ENCODE results near the gene SUPT3H.

SUPT3H gene

DNA sequence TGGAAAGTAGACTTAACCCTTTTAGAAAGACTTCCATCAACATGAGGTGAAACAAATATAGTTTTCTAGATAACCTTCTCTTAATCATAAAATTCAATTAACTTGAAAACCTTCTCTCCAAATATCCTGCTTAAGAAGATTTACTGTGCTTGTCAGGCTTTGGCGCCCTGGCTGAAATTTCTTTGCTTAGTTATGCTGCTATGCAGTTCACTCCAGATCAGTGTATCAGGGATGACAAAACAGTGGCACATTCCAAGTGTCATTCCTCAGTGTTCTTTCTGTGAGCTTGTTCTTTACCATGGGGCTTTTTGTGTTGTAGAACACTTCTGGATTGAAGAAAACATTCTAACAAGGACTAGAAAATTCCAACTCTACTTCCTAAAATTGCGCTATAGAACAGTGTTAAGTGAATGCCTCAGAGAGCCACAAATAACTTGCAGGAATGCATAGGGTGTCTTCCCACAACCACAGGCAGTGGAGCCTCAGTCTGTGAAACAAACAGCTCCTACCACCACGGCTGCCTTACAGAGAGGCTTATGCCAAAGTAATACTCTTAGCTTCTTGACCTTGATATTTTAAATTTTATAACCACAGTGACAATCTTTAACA is 546.6 kb downstream of the SUPT3H start:
- DNase-seq (ENCODE audit: low spot score): no peak

DNA sequence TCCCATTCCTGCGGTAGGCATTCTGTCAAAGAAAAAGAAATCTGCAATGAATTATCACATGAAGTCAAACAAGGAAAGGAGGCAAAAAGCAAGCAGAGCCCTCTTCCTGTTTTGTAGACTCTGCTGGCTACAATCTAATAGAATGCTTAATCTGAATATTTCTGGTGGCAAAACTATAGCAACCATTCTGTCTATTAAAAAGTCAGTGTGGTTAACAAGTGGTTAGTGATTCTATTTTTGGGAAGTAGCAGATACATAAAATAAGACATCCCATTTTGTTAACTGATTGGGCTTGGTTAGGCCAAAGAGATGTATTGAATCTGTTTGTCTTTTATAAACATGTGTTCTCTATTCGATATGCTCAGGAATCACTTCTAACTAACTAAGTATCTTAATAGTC is 547.9 kb downstream of the SUPT3H start:
- DNase-seq (ENCODE audit: low spot score): no peak

DNA sequence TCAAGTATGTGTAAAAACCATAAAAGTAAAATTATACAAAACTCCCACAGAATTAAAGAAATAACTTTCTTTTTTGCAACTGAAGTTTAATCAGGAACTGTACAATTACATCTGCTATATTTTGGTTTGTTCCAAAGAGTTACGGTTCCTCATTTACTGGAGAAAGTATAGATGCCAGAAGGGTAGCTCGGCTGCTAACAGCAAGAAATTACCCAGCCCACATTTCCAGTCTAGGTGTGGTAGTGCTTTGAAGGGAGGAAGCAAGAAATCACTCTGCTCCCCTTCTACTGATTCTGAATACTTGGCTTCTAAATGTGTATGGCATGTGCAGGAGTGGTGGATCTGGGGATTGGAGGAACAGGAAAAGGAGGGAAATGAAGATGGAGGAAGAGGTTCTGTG is 549.0 kb downstream of the SUPT3H start:
- no peak for DNase-seq (ENCODE audit: low spot score)

DNA sequence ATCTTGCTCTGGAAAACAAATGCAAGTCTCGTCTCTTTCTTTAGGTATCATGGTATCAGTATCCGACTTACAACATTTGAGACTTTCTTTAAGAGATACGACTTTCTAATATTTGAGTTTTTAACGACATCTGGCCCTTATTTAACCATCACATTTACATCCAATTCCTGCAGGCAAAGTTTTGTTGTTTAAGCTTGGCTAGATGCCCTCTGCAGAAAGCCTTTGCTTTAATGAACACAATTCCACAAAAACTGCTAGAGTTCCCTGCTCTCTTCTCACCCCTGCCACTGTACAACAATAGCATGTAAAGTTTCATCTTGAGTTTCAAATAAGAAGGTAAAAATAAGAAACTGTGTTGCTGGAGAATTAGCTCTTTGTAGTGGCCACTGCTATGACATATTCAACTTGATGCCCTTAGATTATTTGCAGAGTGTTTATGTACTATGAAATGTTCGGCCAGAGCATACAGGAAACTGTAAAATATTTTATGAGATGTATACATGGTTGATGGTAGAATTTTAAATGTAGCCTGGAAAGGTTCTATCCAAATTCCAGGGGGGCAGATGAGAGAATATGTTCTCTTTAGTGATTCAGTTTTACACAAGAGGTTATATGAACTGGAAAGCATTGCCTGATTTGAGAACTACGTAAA is 551.6 kb downstream of the SUPT3H start:
- no peak for DNase-seq (ENCODE audit: low spot score)

DNA sequence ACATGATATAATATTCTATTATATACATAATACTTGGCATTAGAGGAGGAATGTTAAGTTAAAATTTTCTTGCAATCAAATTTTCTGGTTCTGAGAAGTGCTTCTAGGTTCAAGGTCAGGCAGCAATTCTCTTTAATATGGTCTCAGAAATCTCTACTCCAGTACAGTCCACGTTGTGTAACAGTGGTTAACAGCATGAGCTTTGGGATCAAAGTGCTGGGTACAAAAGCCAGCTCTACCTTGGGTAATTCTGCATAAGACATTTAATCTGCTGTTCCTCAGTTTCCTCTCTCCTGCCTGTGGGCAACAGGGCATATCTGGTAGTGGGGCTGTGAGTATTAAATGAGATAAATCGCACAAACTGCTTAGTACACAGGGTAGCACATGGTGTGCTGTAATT is 552.5 kb downstream of the SUPT3H start:
- no peak for DNase-seq (ENCODE audit: low spot score)

DNA sequence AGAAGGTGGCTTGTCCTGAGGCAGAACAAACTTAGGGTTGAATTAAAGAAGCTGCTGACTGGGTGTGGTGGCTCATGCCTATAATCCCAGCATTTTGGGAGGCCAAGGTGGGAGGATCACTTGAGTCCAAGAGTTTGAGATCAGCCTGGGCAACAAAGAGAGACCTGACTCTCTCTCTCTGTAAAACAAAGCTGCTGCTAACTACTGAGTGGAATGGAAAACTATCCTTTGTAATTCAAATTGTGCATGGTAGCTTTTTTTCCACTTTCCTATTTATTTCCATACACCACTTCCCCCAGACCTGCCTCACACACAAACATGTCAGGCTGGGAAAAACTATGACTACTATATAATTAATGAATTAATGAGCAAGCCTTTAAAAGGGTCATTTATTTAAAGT is 553.2 kb downstream of the SUPT3H start:
- DNase-seq (ENCODE audit: low spot score): no peak

DNA sequence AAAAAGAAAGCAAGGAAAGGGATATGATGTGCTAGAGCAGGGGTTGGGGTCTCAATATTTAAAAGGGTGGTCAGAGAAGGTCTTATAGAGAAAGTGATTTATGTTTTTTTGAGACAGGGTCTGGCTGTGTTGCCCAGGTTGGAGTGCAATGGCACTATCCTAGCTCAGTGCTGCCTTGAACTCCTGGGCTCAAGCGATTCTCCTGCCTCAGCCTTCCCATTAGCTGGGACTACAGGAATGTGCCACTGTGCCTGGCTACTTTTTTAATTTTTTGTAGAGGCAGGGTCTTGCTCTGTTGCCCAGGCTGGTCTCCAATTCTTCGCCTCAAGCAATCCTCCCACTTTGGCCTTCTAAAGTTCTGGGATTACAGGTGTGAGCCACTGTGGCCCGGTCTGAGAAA is 557.0 kb downstream of the SUPT3H start:
- no peak for DNase-seq (ENCODE audit: low spot score)

DNA sequence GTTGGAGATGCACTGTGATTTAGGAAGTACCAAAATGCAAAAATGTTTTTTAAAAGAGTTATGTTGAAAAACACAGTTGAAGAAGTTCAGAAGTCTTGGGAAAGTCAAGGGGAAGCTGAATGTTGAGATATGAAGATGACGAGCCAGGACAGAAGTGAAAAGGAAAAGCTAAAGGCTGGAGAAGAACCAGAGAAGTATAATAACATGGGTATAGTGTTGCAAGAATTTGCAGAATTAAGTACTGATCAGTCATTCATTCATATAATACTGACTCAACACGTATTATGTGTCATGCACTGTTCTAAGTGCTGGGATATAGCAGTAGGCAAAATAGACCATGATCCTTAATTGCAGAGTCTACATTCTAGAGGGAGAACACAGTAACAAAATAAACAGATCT is 557.4 kb downstream of the SUPT3H start:
- DNase-seq (ENCODE audit: low spot score): no peak

DNA sequence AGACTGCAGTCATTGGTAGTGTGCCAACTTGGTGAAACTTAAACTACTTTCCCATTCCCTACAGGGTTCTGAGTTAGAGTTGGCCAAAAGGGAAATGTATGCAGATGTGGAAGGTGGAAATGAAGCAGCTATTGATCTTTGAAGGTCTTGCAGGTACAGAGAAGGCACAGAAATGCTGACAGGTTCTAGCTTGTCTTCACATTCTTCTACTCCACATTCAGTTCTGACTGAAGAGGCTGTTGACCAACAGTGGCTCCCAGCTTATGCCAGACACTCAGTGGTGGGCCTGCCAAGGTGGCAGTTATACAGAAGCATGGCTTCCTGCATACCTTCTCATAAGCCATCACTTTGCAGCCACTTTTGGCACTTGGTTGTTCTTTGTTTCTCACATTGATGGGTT is 566.3 kb downstream of the SUPT3H start:
- no peak for DNase-seq (ENCODE audit: low spot score)

DNA sequence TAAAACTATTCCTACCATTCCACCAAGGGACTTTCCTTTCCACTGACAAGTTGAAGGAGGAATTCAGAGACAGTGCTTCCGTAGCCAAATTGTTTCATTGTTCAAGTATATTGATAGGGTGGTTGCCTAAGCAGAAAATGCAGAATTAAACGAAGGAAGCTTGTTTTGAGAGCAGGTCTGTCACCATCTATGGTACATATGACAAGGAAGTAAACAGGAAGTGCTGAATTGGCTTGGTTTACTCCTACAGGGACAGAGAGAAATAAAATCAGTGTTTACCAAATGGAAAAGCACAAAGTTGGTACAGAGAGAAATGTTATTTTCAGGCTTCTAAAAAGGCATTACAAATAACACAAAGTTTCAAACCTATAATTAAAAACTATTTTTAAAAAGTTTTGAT is 568.5 kb downstream of the SUPT3H start:
- no peak for DNase-seq (ENCODE audit: low spot score)

DNA sequence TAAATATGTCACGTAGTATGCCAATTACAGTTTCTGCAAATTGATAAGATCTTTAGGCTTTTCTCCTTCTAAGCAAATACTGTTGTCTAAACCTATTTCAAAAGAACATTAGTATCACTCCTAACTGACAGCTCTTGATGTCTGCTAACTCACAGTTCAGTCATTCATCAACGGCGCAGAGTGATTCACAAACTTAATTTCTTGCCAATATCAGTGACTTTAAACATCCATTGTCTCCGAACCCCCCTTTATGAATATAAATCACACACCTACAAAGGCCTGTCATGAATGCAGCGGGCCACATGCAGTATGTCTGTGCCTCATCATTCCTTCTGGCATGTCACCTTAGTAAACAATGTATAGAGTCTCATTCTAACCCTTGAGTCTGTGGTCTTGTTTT is 569.6 kb downstream of the SUPT3H start:
- no peak for DNase-seq (ENCODE audit: low spot score)

DNA sequence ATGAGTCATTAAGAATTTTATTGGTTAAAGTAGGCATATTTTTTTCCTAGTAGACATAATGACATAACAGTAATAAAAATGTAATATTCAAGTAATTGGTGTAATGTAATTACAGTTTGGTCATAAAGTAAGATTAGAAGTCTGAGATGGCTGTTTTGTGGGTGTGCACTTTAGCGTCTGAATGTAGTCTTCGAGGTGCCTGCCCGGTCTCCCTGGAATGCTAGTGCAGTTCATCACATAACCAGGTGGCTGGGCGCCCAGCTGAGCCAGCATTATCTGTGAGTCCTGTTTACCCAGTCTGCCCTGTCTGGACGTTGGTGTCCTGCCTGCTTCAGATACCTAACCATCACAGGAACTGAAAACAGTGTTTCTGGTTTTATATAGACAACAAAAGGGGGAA is 571.1 kb downstream of the SUPT3H start:
- DNase-seq (ENCODE audit: low spot score): no peak

DNA sequence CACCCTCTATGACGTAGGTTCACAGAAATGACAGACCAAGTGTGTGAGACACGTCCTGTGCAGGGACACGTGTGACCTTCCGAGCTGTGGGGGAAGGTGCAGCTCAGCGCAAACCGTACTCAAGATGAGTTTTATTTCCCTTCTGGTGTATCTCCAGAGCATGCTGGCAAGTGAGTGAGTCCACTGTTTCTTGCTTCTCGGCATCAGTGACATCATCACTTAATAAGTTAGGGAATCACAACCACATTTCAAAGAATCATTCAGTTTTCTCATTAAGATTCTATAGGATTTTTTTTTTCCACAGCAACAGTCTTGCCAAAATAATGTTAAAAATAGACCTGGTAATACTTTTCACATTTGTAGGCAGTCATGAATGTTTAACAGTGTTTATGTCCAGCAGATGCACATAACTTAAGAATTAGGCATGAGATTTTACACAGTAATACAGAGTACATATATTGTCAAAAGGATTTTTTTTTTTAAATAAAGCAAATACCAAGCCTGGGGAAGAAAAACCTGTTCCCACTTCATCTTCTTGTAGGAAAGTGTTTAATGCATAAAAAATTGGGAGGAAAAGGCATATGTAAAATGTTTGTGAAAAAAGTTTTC is 572.4 kb downstream of the SUPT3H start:
- DNase-seq (ENCODE audit: low spot score): no peak

DNA sequence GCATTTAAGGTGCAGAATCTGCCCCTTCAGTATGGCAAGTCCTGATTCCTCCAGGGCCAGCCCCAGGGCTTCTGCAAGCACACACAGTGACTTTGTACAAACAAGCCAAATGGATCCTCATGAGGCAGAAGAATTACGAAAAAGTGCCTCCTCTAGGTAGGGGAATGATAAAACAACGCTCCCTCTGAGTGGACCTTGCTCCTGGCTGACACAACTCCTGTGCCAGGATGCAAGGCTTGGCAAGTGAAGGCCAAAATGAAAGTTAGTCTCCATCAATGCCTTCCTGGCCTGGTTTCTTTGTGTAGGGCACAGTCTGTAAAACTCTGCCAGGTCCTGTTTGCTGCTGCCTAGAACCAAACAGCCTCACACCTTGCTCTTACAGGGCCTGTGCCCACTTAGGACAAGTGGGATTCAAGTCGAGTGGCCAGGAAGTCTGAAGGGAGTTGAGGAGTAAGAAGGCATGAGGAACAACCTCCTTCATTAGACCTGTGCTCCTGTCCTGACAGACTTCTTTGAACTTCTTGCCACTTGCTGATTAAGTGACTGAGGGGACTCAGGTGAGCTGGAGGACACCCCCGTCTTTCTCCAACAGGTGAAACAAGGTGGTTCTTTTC is 573.1 kb downstream of the SUPT3H start:
- no peak for DNase-seq (ENCODE audit: low spot score)

DNA sequence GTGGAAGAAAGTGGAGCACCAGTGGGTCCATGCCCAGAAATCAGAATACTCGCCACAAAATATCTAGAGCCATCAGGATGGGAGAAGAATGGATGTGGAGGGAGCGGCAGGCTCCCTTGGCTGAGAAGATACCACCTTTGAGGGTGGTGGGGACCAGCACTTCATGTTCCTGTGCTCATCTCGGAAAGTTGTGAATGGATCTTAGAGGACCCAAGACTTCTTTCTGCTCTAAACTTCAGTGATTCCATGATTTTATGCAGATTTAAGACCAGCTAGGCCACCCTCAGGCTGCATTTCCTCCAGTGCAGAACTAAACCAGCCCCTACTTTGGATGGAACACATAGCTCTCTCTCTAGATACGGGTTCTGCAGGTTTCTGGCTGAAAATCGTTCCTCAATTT is 573.7 kb downstream of the SUPT3H start:
- DNase-seq (ENCODE audit: low spot score): no peak

DNA sequence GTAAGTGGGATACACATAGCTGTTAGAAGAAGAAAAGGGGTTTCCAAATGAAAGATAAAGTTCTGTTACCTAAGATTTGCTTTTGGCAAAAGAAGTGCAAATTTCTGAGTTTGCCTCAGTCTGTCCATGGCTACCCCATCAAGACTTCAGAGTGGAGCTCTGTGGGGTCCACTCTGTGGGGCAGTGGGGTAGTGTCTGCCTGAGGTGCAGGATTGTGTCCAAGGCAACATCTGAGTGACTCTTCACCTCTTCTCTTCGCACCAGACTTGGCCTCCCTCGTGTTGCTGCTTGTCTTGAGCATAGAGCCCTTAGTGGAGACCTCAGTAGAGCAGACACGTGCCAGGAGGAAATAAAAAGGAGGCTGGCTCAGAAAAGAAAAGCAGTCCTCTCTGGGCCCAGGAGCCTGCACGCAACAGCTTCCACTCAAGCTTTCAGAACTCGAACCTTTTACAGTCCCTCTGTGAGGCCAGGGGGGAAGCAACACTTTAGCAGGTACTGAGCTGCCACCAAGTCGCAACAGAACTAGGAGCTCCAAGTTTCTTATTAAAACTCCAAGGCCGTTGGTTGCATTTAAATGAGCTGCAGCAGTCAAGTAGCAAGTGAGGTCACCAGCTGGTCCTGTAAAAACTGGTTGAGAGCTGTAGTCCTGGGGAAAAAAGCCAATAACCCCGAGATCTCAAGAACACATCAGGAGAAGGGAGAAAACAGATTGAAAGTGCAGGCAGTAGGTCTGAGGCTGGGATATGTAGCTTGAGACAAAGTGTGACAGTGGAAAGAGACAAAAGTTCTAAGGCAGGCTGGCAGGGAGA is 576.7 kb downstream of the SUPT3H start:
- no peak for DNase-seq (ENCODE audit: low spot score)

DNA sequence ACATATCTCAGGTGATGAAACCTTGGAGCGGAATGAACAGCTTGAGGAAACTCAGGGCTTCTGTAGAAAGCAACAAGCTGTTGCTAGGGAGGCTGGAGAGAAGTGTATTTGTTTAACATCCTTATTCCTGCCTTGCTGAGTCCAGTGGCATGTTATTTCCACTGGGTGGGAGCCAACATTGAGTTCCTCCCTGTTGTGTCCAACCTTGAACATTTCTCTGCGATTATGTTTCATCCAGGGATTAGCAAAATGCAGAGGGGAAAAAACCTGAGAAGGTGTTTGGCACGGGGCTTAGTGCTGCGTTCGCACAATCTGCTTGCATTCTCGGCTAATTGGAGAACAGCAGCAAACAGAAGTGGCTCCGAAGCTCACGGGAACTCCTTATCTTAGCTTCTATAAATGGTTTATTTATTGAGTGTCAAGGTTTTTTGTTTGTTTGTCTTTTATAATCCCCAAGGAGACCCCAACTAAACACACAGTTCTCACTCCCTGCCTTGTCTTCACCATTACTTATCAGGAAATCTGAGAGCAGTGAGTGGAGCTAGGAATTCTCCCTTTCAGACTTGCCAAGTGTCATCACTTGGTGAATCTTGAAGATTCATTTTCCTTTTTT is 577.5 kb downstream of the SUPT3H start:
- no peak for DNase-seq (ENCODE audit: low spot score)

DNA sequence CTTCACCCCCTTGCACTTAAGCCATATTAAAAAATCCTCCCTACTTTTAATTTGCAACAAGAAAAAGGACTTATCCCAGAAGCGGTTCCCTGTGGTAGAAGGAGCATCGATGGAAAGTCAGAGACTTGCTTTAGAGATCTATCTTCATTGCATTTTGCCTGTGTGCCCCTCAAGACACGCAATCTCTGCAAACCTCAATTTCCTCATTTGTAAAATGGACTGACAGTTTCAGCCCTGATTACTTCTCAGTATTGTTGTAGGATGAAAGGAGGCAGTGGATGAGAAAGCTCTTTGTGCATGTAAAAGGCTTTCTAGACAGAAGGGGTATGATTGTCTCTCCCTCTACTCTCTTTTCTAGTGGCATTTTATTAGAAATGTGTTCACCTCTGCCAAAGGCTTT is 580.0 kb downstream of the SUPT3H start:
- no peak for DNase-seq (ENCODE audit: low spot score)

DNA sequence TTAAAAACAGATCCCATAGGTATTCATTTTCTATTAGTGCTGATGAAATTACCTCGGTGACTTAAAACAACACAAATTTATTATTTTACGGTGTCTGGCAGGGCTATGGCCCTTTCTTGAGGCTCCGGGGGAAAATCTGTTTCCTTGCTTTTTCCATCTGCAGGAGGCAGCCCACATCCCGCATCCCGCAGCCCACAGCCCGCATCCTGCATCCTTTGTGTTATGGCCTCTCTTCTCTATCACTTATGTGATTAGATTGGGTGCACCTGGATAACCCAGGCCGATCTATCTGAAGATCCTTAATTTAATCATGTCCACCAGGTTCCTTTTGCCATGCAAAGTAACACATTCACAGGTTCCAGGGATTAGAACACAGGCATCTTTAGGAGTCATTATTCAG is 582.4 kb downstream of the SUPT3H start:
- no peak for DNase-seq (ENCODE audit: low spot score)

DNA sequence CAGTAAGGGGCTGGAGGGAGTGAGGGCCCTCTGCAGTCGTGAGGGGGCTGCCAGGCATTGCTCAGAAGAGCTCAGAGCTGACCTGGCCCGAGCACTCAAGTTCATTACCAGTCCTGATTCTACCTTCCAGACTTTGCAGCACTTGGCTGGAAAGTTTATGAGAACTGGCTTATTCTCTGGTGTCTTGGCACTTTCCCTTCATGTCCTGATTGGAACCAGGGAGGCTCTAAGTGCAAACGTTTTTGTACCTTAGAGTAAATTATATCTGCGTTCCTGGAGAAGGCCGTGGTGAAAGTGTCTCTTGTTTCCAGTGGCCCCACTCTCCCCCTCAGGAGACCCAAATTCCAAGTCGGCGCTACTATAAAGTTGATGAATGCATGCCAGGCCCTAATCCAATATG is 587.9 kb downstream of the SUPT3H start:
- no peak for DNase-seq (ENCODE audit: low spot score)

DNA sequence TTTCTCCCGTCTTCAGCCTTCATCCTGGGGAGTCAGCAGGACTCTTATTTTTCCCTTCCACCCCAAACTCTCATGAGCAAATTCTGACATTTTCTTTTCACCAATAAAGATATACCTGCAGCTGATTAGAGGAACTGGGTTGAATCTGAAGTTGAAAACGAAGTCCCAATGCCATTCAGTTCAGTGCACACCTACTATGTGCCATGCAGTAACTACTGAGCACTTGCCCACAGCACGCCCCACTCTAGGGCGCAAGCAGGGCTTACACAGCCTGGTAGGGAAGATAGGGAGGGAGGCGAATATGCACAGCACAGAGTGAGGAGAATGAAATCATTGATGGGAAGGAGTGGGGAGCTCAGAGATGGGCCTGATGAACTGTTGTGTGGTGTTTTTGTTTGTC is 588.7 kb downstream of the SUPT3H start:
- no peak for DNase-seq (ENCODE audit: low spot score)

DNA sequence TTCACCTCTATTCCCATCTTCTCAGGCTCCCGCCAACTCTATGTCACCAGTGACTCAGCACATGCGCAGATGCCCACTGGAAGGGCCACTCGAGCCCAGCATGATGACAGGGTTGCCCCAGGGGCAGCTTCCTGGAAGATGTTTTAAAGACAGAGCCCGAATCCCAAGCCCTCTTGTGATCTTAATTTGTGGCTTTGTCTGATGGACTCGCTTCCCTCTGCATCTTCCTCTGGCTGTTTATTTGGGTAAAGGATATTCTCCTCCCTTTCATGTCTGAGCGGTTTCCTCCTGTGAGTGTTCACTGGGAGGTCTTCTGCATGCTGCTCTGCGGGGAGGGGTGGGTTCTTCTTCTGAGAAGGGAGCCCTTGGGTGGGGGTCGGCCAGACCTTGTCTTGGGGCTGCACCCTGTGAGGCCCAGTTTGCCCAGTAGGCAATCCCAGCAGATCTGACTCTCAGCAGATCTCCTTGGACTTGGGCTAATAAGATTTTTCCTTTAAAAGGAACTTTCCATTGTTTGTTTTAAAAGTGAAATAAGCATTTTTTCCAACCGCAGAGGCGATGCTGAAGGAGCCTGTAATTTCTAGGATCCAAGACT is 589.2 kb downstream of the SUPT3H start:
- no peak for DNase-seq (ENCODE audit: low spot score)
